Renal cortex interstitium (tissue), 3 donors: ENCODE data around the gene ZKSCAN2. TPM values are rescaled to one million over a fixed set of nuclear protein-coding genes. Genes with fewer than 3 reads are reported as not detected.

Experiments
- polyA plus RNA-seq, 3 donors: library from polyadenylated mRNA; unstranded; fragments of 120-200 nt; gene quantifications; one replicate each; pipeline ENCODE4 v1.2.1, GENCODE V29; 2013; ENCODE audit not compliant: insufficient read length in 3 of 3

Gene ZKSCAN2
- polyA plus RNA-seq, 3 donors, result 10.8 to 13.6 (median 12.4) TPM

Other genes with a start within 250 kb of the ZKSCAN2 start
- gene ARHGAP17, start 242.5 kb downstream of the ZKSCAN2 start, polyA plus RNA-seq, result 10 to 100 TPM; 72.3 to 76.6 (median 73.4) TPM
- 10 to 100 TPM; 65.9 to 80.7 (median 68.7) TPM for gene LCMT1, start 146.1 kb downstream of the ZKSCAN2 start, polyA plus RNA-seq
- gene AQP8, start 40.9 kb downstream of the ZKSCAN2 start, polyA plus RNA-seq, result under 1 TPM in 1 of 3 donors, not detected in 2; 0.22 TPM